Endodermal cell (in vitro differentiated cells): ENCODE results near the gene CIBAR2. TPM values are rescaled to one million over a fixed set of nuclear protein-coding genes. Genes with fewer than 3 reads are reported as not detected.
A peak's percentile ranks its signal among the peaks of the same experiment; 100 is the strongest.

Experiments
- DNase-seq: peaks from one replicate; pipeline ENCODE4 v3.0.0-alpha.2; 2017
- H3K27ac ChIP-seq: 2 replicates; pipeline ENCODE4 v1.5.1; 2013; ENCODE audit warnings: mild to moderate bottlenecking, low read depth, low read length, moderate library complexity
- H3K27me3 ChIP-seq: 2 replicates; pipeline ENCODE4 v1.6.1; 2013; ENCODE audit warnings: mild to moderate bottlenecking, low read length, moderate library complexity; ENCODE audit not compliant: insufficient read depth, control insufficient read depth, poor library complexity, severe bottlenecking
- H3K36me3 ChIP-seq: 2 replicates; pipeline ENCODE4 v1.7.0; 2013; ENCODE audit warnings: mild to moderate bottlenecking, low read length, moderate library complexity; ENCODE audit not compliant: control insufficient read depth, insufficient read depth
- H3K4me1 ChIP-seq: one replicate; pipeline ENCODE4 v1.7.0; 2013; ENCODE audit warnings: low read length; ENCODE audit not compliant: control insufficient read depth, insufficient read depth
- H3K4me3 ChIP-seq: 2 replicates; pipeline ENCODE4 v1.5.1; 2013; ENCODE audit warnings: mild to moderate bottlenecking, low read length, moderate library complexity
- H3K9ac ChIP-seq: 2 replicates; pipeline ENCODE4 v1.6.1; 2013; ENCODE audit warnings: mild to moderate bottlenecking, low read length, moderate library complexity; ENCODE audit not compliant: poor library complexity, severe bottlenecking; ENCODE audit errors: extremely low read depth
- H3K9me3 ChIP-seq: 2 replicates; pipeline ENCODE4 v1.6.1; 2013; ENCODE audit warnings: mild to moderate bottlenecking, low read length, moderate library complexity; ENCODE audit not compliant: control insufficient read depth
- H3K27ac Mint-ChIP-seq: 2 replicates; pipeline ENCODE4 v1.8.0; 2020; ENCODE audit warnings: mixed read lengths
- H3K27me3 Mint-ChIP-seq: 2 replicates; pipeline ENCODE4 v1.8.0; 2021; ENCODE audit warnings: mild to moderate bottlenecking, mixed read lengths; ENCODE audit not compliant: insufficient read depth
- H3K36me3 Mint-ChIP-seq: 2 replicates; pipeline ENCODE4 v1.8.0; 2020; ENCODE audit warnings: low read depth, mixed read lengths
- H3K4me1 Mint-ChIP-seq: 2 replicates; pipeline ENCODE4 v1.8.0; 2020; ENCODE audit warnings: mixed read lengths
- H3K4me3 Mint-ChIP-seq: 2 replicates; pipeline ENCODE4 v1.8.0; 2020; ENCODE audit warnings: mild to moderate bottlenecking, moderate library complexity, mixed read lengths
- H3K9me3 Mint-ChIP-seq: 2 replicates; pipeline ENCODE4 v1.8.0; 2020; ENCODE audit warnings: mild to moderate bottlenecking, mixed read lengths
- WGBS, 2 experiments: methylation state at CpG; one replicate each; pipeline versions ENCODE4 v1.1.5 to v1.1.7; 2013; ENCODE audit warnings: missing lambda C conversion rate in 2 of 2, mixed read lengths in 1 of 2; ENCODE audit not compliant: insufficient coverage in 1 of 2, insufficient read length in 1 of 2; 5-methylcytosine and 5-hydroxymethylcytosine counted together
- total RNA-seq, 2 donors: library from RNA; stranded (reverse); fragmentation: NEBNext Ultra II Directional in 1 of 2; extraction: Animal tissue kit (Norgen Biotek cat#: 25700) in 1 of 2; gene quantifications; 2 replicates in 1 of 2; 3 replicates in 1 of 2; pipeline ENCODE4 v1.2.1, GENCODE V29; 2021
- TF ChIP-seq, protein P1 (sequence below): fragments of 200-600 bp; sonication (generic); conservative IDR thresholded peaks from 2 replicates; pipeline ENCODE4 v1.5.0; 2021; ENCODE audit warnings: antibody characterized with exemption, mild to moderate bottlenecking

The CIBAR2 gene
- total RNA-seq, 2 donors from 2014 or later: not detected

DNA sequence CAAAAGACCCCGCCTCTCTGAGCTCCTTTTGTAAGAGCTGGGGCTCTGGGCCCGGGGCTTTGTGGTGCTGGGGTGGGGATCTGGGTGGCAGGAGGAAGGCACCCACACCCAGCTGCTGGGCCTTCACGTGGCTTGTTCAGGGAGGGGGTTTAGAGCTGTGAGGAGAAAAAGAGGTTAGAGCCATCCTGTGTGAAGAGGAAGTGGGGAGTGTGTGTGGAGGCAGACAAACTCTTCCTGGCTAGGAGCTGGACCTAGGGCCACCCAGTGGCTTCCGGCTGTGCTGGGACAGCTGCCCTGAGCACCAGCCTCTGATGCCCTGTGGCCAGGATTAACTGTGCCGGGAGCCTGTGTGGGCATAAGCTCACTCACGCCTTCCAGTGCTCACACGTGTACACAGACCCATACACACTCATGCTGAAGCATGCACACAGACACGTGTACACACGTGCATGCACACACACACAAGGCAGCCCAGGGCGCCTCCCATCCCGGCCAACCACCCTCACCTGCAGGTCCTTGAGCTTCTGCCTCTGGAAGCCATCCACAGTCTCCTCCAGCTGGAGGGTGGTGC lies 7.4 kb downstream of the CIBAR2 start:
- no peak overlapping the region for H3K27ac Mint-ChIP-seq

GRCh38 chr16:85104147-85104546 lies 8.1 kb downstream of the CIBAR2 start:
- no peaks in the 10 kb centered on the region for H3K27me3 ChIP-seq
- no peaks in the 10 kb centered on the region for H3K9me3 Mint-ChIP-seq
- peak; percentile 62 for DNase-seq
- H3K9ac ChIP-seq: no peak overlapping the region
- WGBS, 2 experiments: 83 to 87% methylated on average over 10 to 12 of the region's 12 CpGs
- H3K4me1 Mint-ChIP-seq: peaks cover 3% of the 10 kb centered on the region
- no peaks in the 10 kb centered on the region for H3K27me3 Mint-ChIP-seq
- no peak overlapping the region for H3K27ac Mint-ChIP-seq
- TF ChIP-seq, protein P1, sequence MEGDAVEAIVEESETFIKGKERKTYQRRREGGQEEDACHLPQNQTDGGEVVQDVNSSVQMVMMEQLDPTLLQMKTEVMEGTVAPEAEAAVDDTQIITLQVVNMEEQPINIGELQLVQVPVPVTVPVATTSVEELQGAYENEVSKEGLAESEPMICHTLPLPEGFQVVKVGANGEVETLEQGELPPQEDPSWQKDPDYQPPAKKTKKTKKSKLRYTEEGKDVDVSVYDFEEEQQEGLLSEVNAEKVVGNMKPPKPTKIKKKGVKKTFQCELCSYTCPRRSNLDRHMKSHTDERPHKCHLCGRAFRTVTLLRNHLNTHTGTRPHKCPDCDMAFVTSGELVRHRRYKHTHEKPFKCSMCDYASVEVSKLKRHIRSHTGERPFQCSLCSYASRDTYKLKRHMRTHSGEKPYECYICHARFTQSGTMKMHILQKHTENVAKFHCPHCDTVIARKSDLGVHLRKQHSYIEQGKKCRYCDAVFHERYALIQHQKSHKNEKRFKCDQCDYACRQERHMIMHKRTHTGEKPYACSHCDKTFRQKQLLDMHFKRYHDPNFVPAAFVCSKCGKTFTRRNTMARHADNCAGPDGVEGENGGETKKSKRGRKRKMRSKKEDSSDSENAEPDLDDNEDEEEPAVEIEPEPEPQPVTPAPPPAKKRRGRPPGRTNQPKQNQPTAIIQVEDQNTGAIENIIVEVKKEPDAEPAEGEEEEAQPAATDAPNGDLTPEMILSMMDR: peak; percentile 56
- no peak overlapping the region for H3K4me3 Mint-ChIP-seq
- H3K4me1 ChIP-seq: no peaks in the 10 kb centered on the region
- no peaks in the 10 kb centered on the region for H3K9me3 ChIP-seq
- no peaks in the 10 kb centered on the region for H3K36me3 Mint-ChIP-seq
- H3K36me3 ChIP-seq: no peaks in the 10 kb centered on the region
- H3K4me3 ChIP-seq: no peak overlapping the region
- H3K27ac ChIP-seq: no peak overlapping the region

More for the DNA sequence above, 7.4 kb downstream of the CIBAR2 start:
- DNase-seq: no peak
- H3K4me1 ChIP-seq: peaks cover 3% of the 10 kb centered on the region
- TF ChIP-seq, protein P1: no peak
- no peak overlapping the region for H3K4me3 ChIP-seq
- H3K4me3 Mint-ChIP-seq: no peak overlapping the region
- WGBS, 2 experiments: 84 to 91% methylated on average over 6 to 11 of the region's 11 CpGs
- no peaks in the 10 kb centered on the region for H3K36me3 Mint-ChIP-seq
- no peaks in the 10 kb centered on the region for H3K36me3 ChIP-seq
- no peaks in the 10 kb centered on the region for H3K27me3 Mint-ChIP-seq
- no peak overlapping the region for H3K27ac ChIP-seq
- no peaks in the 10 kb centered on the region for H3K27me3 ChIP-seq
- peaks cover 5% of the 10 kb centered on the region for H3K4me1 Mint-ChIP-seq
- no peaks in the 10 kb centered on the region for H3K9me3 ChIP-seq
- H3K9me3 Mint-ChIP-seq: no peaks in the 10 kb centered on the region
- no peak overlapping the region for H3K9ac ChIP-seq

- no peak overlapping the region for H3K4me3 ChIP-seq
- TF ChIP-seq, protein P1: no peak
- no peak for DNase-seq
- no peak overlapping the region for H3K27ac ChIP-seq
- Mint-ChIP-seq H3K27me3 (no peaks in the 10 kb centered on the region), H3K9me3 (no peaks in the 10 kb centered on the region), H3K27ac (no peak overlapping the region), H3K4me3 (no peak overlapping the region), H3K36me3 (no peaks in the 10 kb centered on the region), H3K4me1 (peaks cover 3% of the 10 kb centered on the region)
- H3K9ac ChIP-seq: no peak overlapping the region
- 94 to 95% methylated on average over 15 to 23 of the region's 23 CpGs for WGBS, 2 experiments
- no peaks in the 10 kb centered on the region for H3K4me1 ChIP-seq
- no peaks in the 10 kb centered on the region for H3K9me3 ChIP-seq
- H3K27me3 ChIP-seq: no peaks in the 10 kb centered on the region
- H3K36me3 ChIP-seq: no peaks in the 10 kb centered on the region
Observed at GRCh38 chr16:85103114-85104079, 8.9 kb downstream of the CIBAR2 start.
